GM19324 (cell line): ENCODE results near the gene ERFL.

ENCODE experiments used
- ATAC-seq: cut with Tn5 transposase; IDR thresholded peaks from one replicate; pipeline ENCODE4 v1.9.1; 2021; ENCODE audit warnings: mild to moderate bottlenecking, moderate library complexity; ENCODE audit not compliant: unreplicated experiment, low FRiP score

ERFL gene

GRCh38 chr19:41861846-41862245 is 66.4 kb downstream of the ERFL start:
- no peak for ATAC-seq

GRCh38 chr19:41861116-41861768 is 67.0 kb downstream of the ERFL start:
- no peak for ATAC-seq

GRCh38 chr19:41860419-41861115 is 67.7 kb downstream of the ERFL start:
- no peak for ATAC-seq

GRCh38 chr19:41859618-41860418 is 68.4 kb downstream of the ERFL start, which contains the start of gene RPS19:
TSS of gene RPS19 (plus strand) at chr19:41860255. CDS start at chr19:41860775, 520 bp downstream.
- ATAC-seq = peak; percentile 85

GRCh38 chr19:41859213-41859617 is 69.0 kb downstream of the ERFL start:
- ATAC-seq = no peak
